ENCODE results near the gene ARID3A. TPM values are rescaled to one million over a fixed set of nuclear protein-coding genes. Genes with fewer than 3 reads are reported as not detected.

The ARID3A gene
- total and polyA plus RNA-seq, 2 of the 13 experiments (the other 11 are each of a cell fraction or from before 2014, with no cell fraction given) = 71.3 to 77.9 TPM

GRCh38 chr19:1016647-1017114 lies 90.8 kb downstream of the ARID3A start:
- Histone ChIP-seq H3K4me2 (ENCODE audit: low read depth, low read length) (peak overlapping the region; percentile 93), H3K4me3 (replicated peaks in 1 of 3; ENCODE audit: insufficient read depth in 1 of 3, low read depth in 2 of 3, low read length in 3 of 3) (peak overlapping the region in 1 of 3 experiments; percentile 46; a peak in 1 of 6 replicates), H3K79me2 (ENCODE audit: insufficient read depth, low read length) (peaks cover 58% of the 10 kb centered on the region), H3K36me3 (replicated peaks in 1 of 2; ENCODE audit: control insufficient read depth in 1 of 2, insufficient read depth in 2 of 2, low read length in 2 of 2) (peaks cover 14 to 18% of the 10 kb centered on the region in 2 experiments; a peak in 3 of 5 replicates), H3K4me1 (ENCODE audit: insufficient read depth, low read length) (peaks cover 38% of the 10 kb centered on the region), H3K27me3 (ENCODE audit: control insufficient read depth in 1 of 2, insufficient read depth in 2 of 2, low read length in 2 of 2) (no peaks in the 10 kb centered on the region), H3K9ac (ENCODE audit: insufficient read depth, low read depth, low read length) (no peak overlapping the region), H3K9me3 (ENCODE audit: low read length) (no peaks in the 10 kb centered on the region), H3K27ac (ENCODE audit: extremely low read length, insufficient read depth, low read length) (no peak overlapping the region), H2AFZ (ENCODE audit: low read length) (no peak overlapping the region), H4K20me1 (ENCODE audit: insufficient read depth, low read length) (peaks cover 27% of the 10 kb centered on the region)
- in situ Hi-C loops (cut with HindIII; ENCODE audit: extremely low pct_ligation_motif_present, low pct_unique_long_range_greater_than_20kb) = no loop called here
- intact Hi-C loops (cut with micrococcal nuclease; ENCODE audit: unreplicated experiment) = no loop called here
- ATAC-seq = no peak
- CTCF ChIA-PET (ENCODE audit: low intra/inter-chr PET ratio, low total read pairs) = no interaction called here
- no peak for FAIRE-seq
- no CpG with 5 or more reads among the region's 12 CpGs for WGBS (ENCODE audit: low lambda C conversion rate)
- POLR2A ChIA-PET = no interaction called here
- DNase-seq (ENCODE audit: low spot score) = no peak
- no TSS peak for BruUV-seq (replicated peaks)
- TF ChIP-seq FOSL2 (CRISPR knock-in tag; IDR thresholded peaks at IDR 0.05) (peak; percentile 47; the same call in 1 of the 2 replicates), ARID4A (CRISPR knock-in tag; IDR thresholded peaks at IDR 0.05; ENCODE audit: borderline replicate concordance) (0 out of 2 replicates have a peak, but pooled peaks have one; percentile 10), ZNF468 (CRISPR knock-in tag; IDR thresholded peaks at IDR 0.05) (no peak), HMGA1 (CRISPR knock-in tag; conservative IDR thresholded peaks at IDR 0.05) (no peak), MYC (CRISPR knock-in tag; IDR thresholded peaks at IDR 0.05; ENCODE audit: borderline replicate concordance) (0 out of 2 replicates have a peak, but pooled peaks have one; percentile 11), TGIF2 (CRISPR knock-in tag; IDR thresholded peaks at IDR 0.05) (peak; percentile 30; the same call in 1 of the 2 replicates), ZBTB33 (CRISPR knock-in tag; IDR thresholded peaks at IDR 0.05) (peak; percentile 47; the same call in 1 of the 2 replicates), ZNF574 (CRISPR knock-in tag; IDR thresholded peaks at IDR 0.05) (peak; percentile 31; the same call in 1 of the 2 replicates), SAP130 (CRISPR knock-in tag; IDR thresholded peaks at IDR 0.05; ENCODE audit: low read depth) (0 out of 2 replicates have a peak, but pooled peaks have one; percentile 13)

All from HepG2 (cell line).